Neural cell (in vitro differentiated cells): ENCODE data around the gene RIIAD1. TPM values are rescaled to one million over a fixed set of nuclear protein-coding genes. Genes with fewer than 3 reads are reported as not detected.
"Not testable (repeated sequence)": the region's sequence is repeated elsewhere in the genome, so short reads cannot be mapped to it uniquely, and the experiment has no call there.

Experiments
- H2AFZ ChIP-seq: fragments of 200-600, 300-800 bp; sonication (generic), shearing (Covaris generic); 2 replicates; pipeline ENCODE4 v1.6.0; 2014; ENCODE audit warnings: low read depth, mild to moderate bottlenecking, antibody characterized with exemption, low read length, moderate library complexity
- H3F3A ChIP-seq: fragments of 200-600 bp; shearing (Covaris generic); 2 replicates; pipeline ENCODE4 v1.6.1; 2016; ENCODE audit warnings: mild to moderate bottlenecking, moderate library complexity, mixed read lengths, antibody characterized with exemption, low read length; ENCODE audit not compliant: insufficient read depth, poor library complexity, severe bottlenecking
- H3K27ac ChIP-seq: fragments of 200-600, 300-800 bp; sonication (generic), shearing (Covaris generic); 2 replicates; pipeline ENCODE4 v1.5.1; 2014; ENCODE audit warnings: mild to moderate bottlenecking, low read length, moderate library complexity
- H3K27me3 ChIP-seq: fragments of 300-800, 200-600 bp; sonication (generic), shearing (Covaris generic); 2 replicates; pipeline ENCODE4 v1.6.0; 2014; ENCODE audit warnings: mild to moderate bottlenecking, low read depth, low read length, moderate library complexity; ENCODE audit not compliant: insufficient read depth
- H3K36me3 ChIP-seq: fragments of 300-800, 200-600 bp; sonication (generic), shearing (Covaris generic); 2 replicates; pipeline ENCODE4 v1.5.1; 2014; ENCODE audit warnings: mild to moderate bottlenecking, antibody characterized with exemption, low read length, moderate library complexity; ENCODE audit not compliant: insufficient read depth
- H3K4me2 ChIP-seq: fragments of 300-800, 200-600 bp; sonication (generic), shearing (Covaris generic); 2 replicates; pipeline ENCODE4 v1.6.0; 2014; ENCODE audit warnings: mild to moderate bottlenecking, low read length
- H3K4me3 ChIP-seq: fragments of 300-800, 200-600 bp; sonication (generic), shearing (Covaris generic); 2 replicates; pipeline ENCODE4 v1.5.1; 2014; ENCODE audit warnings: mild to moderate bottlenecking, low read length, moderate library complexity
- H3K79me2 ChIP-seq: fragments of 200-600 bp; shearing (Covaris generic); replicated peaks from 2 replicates; pipeline ENCODE4 v1.6.0; 2014; ENCODE audit warnings: mild to moderate bottlenecking, low read length, moderate library complexity; ENCODE audit not compliant: insufficient read depth
- H3K9ac ChIP-seq: fragments of 300-800, 200-600 bp; sonication (generic), shearing (Covaris generic); 2 replicates; pipeline ENCODE4 v1.6.1; 2016; ENCODE audit warnings: mild to moderate bottlenecking, low read length, mixed read lengths
- H3K9me2 ChIP-seq: fragments of 200-600 bp; shearing (Covaris generic); 2 replicates; pipeline ENCODE4 v1.6.1; 2016; ENCODE audit warnings: mild to moderate bottlenecking, low read length, mixed read lengths; ENCODE audit not compliant: insufficient read depth
- H3K9me3 ChIP-seq: fragments of 200-600, 300-800 bp; sonication (generic), shearing (Covaris generic); 2 replicates; pipeline ENCODE4 v1.6.1; 2016; ENCODE audit warnings: mild to moderate bottlenecking, mixed run types, low read length, moderate library complexity, mixed read lengths
- H4K20me1 ChIP-seq: fragments of 200-600 bp; shearing (Covaris generic); 2 replicates; pipeline ENCODE4 v1.6.1; 2016; ENCODE audit warnings: mild to moderate bottlenecking, mixed run types; ENCODE audit not compliant: insufficient read depth
- CTCF ChIP-seq: fragments of 450-650 bp; IDR thresholded peaks from 2 replicates; pipeline ENCODE4 v1.5.1; 2014; ENCODE audit warnings: antibody characterized with exemption, mild to moderate bottlenecking, moderate library complexity; ENCODE audit not compliant: poor library complexity, severe bottlenecking
- EP300 ChIP-seq: fragments of 450-650 bp; conservative IDR thresholded peaks from 2 replicates; pipeline ENCODE4 v1.6.1; 2014; ENCODE audit warnings: antibody characterized with exemption, mild to moderate bottlenecking, moderate library complexity; ENCODE audit not compliant: poor library complexity, severe bottlenecking
- EZH2 ChIP-seq: fragments of 200-600, 300-800 bp; shearing (Covaris generic), sonication (generic); IDR thresholded peaks from 2 replicates; pipeline ENCODE4 v1.6.1; 2014; ENCODE audit warnings: antibody characterized with exemption, low read length, borderline replicate concordance, mild to moderate bottlenecking; ENCODE audit not compliant: insufficient read depth, poor library complexity, severe bottlenecking
- MXI1 ChIP-seq: fragments of 450-650 bp; conservative IDR thresholded peaks from 2 replicates; pipeline ENCODE4 v1.6.1; 2014; ENCODE audit warnings: antibody characterized with exemption, mild to moderate bottlenecking; ENCODE audit not compliant: poor library complexity, severe bottlenecking
- POLR2AphosphoS5 ChIP-seq: IDR thresholded peaks from 2 replicates; pipeline ENCODE4 v1.6.1; 2012
- RAD21 ChIP-seq: fragments of 450-650 bp; conservative IDR thresholded peaks from 2 replicates; pipeline ENCODE4 v1.6.1; 2014; ENCODE audit warnings: antibody characterized with exemption, mild to moderate bottlenecking, moderate library complexity
- SMC3 ChIP-seq: fragments of 450-650 bp; conservative IDR thresholded peaks from 2 replicates; pipeline ENCODE4 v1.6.1; 2014; ENCODE audit warnings: antibody characterized with exemption, mild to moderate bottlenecking, moderate library complexity; ENCODE audit not compliant: poor library complexity
- TAF1 ChIP-seq: IDR thresholded peaks from 2 replicates; pipeline ENCODE4 v1.6.1; 2012; ENCODE audit warnings: low read depth
- polyA plus RNA-seq: library from polyadenylated mRNA; depleted of rRNA; stranded (reverse); fragments of >200 nt; gene quantifications from 2 replicates; pipeline ENCODE4 v1.2.3, GENCODE V29; 2014
- TF ChIP-seq, protein P1 (sequence below): IDR thresholded peaks from 2 replicates; pipeline ENCODE4 v1.6.1; 2012; ENCODE audit warnings: borderline replicate concordance

RIIAD1 gene
- polyA plus RNA-seq, 1 donor from 2014 or later: 23.5 TPM

- Histone ChIP-seq H3K27ac (no peak overlapping the region), H3K4me3 (no peak overlapping the region), H3K9me3 (peaks cover 6% of the 10 kb centered on the region), H3K27me3 (no peaks in the 10 kb centered on the region), H4K20me1 (no peaks in the 10 kb centered on the region), H2AFZ (no peak overlapping the region), H3F3A (no peaks in the 10 kb centered on the region), H3K4me2 (no peak overlapping the region), H3K9me2 (no peaks in the 10 kb centered on the region), H3K9ac (no peak overlapping the region), H3K36me3 (no peaks in the 10 kb centered on the region), H3K79me2 (no peaks in the 10 kb centered on the region)
- TF ChIP-seq TAF1: no peak
- TF ChIP-seq SMC3: no peak
- TF ChIP-seq EZH2: no peak
- no peak for TF ChIP-seq RAD21
- TF ChIP-seq, protein P1, sequence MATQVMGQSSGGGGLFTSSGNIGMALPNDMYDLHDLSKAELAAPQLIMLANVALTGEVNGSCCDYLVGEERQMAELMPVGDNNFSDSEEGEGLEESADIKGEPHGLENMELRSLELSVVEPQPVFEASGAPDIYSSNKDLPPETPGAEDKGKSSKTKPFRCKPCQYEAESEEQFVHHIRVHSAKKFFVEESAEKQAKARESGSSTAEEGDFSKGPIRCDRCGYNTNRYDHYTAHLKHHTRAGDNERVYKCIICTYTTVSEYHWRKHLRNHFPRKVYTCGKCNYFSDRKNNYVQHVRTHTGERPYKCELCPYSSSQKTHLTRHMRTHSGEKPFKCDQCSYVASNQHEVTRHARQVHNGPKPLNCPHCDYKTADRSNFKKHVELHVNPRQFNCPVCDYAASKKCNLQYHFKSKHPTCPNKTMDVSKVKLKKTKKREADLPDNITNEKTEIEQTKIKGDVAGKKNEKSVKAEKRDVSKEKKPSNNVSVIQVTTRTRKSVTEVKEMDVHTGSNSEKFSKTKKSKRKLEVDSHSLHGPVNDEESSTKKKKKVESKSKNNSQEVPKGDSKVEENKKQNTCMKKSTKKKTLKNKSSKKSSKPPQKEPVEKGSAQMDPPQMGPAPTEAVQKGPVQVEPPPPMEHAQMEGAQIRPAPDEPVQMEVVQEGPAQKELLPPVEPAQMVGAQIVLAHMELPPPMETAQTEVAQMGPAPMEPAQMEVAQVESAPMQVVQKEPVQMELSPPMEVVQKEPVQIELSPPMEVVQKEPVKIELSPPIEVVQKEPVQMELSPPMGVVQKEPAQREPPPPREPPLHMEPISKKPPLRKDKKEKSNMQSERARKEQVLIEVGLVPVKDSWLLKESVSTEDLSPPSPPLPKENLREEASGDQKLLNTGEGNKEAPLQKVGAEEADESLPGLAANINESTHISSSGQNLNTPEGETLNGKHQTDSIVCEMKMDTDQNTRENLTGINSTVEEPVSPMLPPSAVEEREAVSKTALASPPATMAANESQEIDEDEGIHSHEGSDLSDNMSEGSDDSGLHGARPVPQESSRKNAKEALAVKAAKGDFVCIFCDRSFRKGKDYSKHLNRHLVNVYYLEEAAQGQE: no peak
- TF ChIP-seq EP300: no peak
- no peak for TF ChIP-seq MXI1
- no peak for TF ChIP-seq CTCF
- no peak for TF ChIP-seq POLR2AphosphoS5
Measured at GRCh38 chr1:151733126-151733525, 11.8 kb downstream of the RIIAD1 start.

DNA sequence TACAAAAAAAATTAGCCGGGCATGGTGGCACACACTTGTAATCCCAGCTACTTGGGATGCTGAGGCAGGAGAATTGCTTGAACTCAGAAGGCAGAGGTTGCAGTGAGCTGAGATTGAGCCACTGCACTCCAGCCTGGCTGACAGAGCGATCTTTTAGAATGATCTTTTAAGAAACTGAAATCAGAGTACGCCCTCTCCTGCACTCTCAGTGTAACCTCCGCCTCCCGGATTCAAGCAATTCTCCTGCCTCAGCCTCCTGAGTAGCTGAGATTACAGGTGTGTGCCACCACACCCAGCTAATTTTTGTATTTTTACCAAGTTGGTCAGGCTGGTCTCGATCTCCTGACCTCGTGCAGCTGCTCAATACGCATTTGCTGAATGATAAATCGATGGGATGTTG is 12.7 kb downstream of the RIIAD1 start:
- H3K36me3 ChIP-seq, H2AFZ ChIP-seq, H3K4me3 ChIP-seq, H3K79me2 ChIP-seq, H4K20me1 ChIP-seq, H3K27ac ChIP-seq, H3K9me3 ChIP-seq, H3F3A ChIP-seq, H3K9ac ChIP-seq, H3K27me3 ChIP-seq, H3K9me2 ChIP-seq, H3K4me2 ChIP-seq: not testable (repeated sequence)

DNA sequence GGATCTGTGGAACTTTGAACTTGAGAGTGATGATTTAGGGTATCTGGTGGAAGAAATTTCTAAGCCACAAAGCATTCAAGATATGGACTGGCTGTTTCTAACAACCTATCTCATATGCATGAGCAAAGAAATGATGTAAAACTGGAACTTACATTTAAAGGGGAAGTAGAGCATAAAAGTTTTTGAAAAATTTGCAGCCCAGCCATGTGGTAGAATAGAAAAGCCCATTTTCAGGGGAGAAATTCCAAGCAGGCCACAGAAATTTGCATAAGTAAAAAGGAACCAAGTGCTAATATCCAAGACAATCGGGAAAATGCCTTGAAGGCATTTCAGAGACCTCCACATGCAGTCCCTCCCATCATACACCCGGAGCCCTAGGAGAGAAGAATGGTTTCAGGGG is 15.7 kb downstream of the RIIAD1 start:
- H3K4me2 ChIP-seq: no peak overlapping the region
- H3K9me2 ChIP-seq: no peaks in the 10 kb centered on the region
- no peaks in the 10 kb centered on the region for H3K27me3 ChIP-seq
- no peak for TF ChIP-seq TAF1
- no peak for TF ChIP-seq POLR2AphosphoS5
- TF ChIP-seq MXI1: no peak
- TF ChIP-seq, protein P1: no peak
- H3F3A ChIP-seq: no peaks in the 10 kb centered on the region
- H3K36me3 ChIP-seq: no peaks in the 10 kb centered on the region
- H3K27ac ChIP-seq: no peak overlapping the region
- H3K9me3 ChIP-seq: peaks cover 6% of the 10 kb centered on the region
- H3K9ac ChIP-seq: no peak overlapping the region
- H3K79me2 ChIP-seq: no peaks in the 10 kb centered on the region
- no peaks in the 10 kb centered on the region for H4K20me1 ChIP-seq
- H2AFZ ChIP-seq: no peak overlapping the region
- no peak overlapping the region for H3K4me3 ChIP-seq
